ENCODE measurements around the gene PHAF1. TPM values are rescaled to one million over a fixed set of nuclear protein-coding genes. Genes with fewer than 3 reads are reported as not detected.
A peak's percentile ranks its signal among the peaks of the same experiment; 100 is the strongest.

The PHAF1 gene
- total and polyA plus RNA-seq, 2 of the 13 experiments (the other 11 are each of a cell fraction or from before 2014, with no cell fraction given), result 48.3 to 174 TPM

- 0 out of 2 replicates have a peak, but pooled peaks have one; percentile 3 for TF ChIP-seq CTCF (CRISPR knock-in tag; IDR thresholded peaks at IDR 0.05)
- TF ChIP-seq SP4 (CRISPR knock-in tag; IDR thresholded peaks at IDR 0.05), result 0 out of 2 replicates have a peak, but pooled peaks have one; percentile 2
- TF ChIP-seq SRSF1 (optimal IDR thresholded peaks at IDR 0.05; ENCODE audit: low read depth, low read length), result no peak
- no peak for TF ChIP-seq ZNF883 (CRISPR knock-in tag; IDR thresholded peaks at IDR 0.05; ENCODE audit: not compliant biosample characterization)
- no peak for TF ChIP-seq ZUFSP (CRISPR knock-in tag; IDR thresholded peaks at IDR 0.05; ENCODE audit: borderline replicate concordance)
- no peak for TF ChIP-seq FOXO4 (CRISPR knock-in tag; conservative IDR thresholded peaks at IDR 0.05)
- TF ChIP-seq THAP7 (CRISPR knock-in tag; IDR thresholded peaks at IDR 0.05), result no peak
- no peak for TF ChIP-seq ZNF333 (CRISPR knock-in tag; IDR thresholded peaks at IDR 0.05; ENCODE audit: borderline replicate concordance)
- no peak for TF ChIP-seq ONECUT2 (CRISPR knock-in tag; IDR thresholded peaks at IDR 0.05)
- peak; percentile 45; the same call in 1 of the 2 replicates for TF ChIP-seq NR2F6 (IDR thresholded peaks at IDR 0.05)
- TF ChIP-seq NR2F6 (CRISPR knock-in tag; IDR thresholded peaks at IDR 0.05), result peak; percentile 74
- no peak for TF ChIP-seq MTA3 (CRISPR knock-in tag; IDR thresholded peaks at IDR 0.05)
- no peak for TF ChIP-seq ZNF607 (CRISPR knock-in tag; IDR thresholded peaks at IDR 0.05; ENCODE audit: borderline replicate concordance)
- TF ChIP-seq ZBTB2 (CRISPR knock-in tag; IDR thresholded peaks at IDR 0.05; ENCODE audit: low read depth), result no peak
- TF ChIP-seq RARA (CRISPR knock-in tag; IDR thresholded peaks at IDR 0.05), result peak; percentile 85
Observed at GRCh38 chr16:67173323-67173722, 63.6 kb downstream of the PHAF1 start (continued).

All from HepG2 (cell line).